Stimulated activated CD8-positive, alpha-beta memory T cell treated with anti-CD3 and anti-CD28 coated beads, Interleukin-4, amount 100 ng/mL, for 1 hour (primary cell): ENCODE results near the gene SCEL.
"Not testable (repeated sequence)": the region's sequence is repeated elsewhere in the genome, so short reads cannot be mapped to it uniquely, and the experiment has no call there.

Experiments used
- DNase-seq, 2 donors: peaks; one replicate each; pipeline ENCODE4 v3.0.0-alpha.2; 2020; ENCODE audit warnings: low read depth in 2 of 2, low spot score in 1 of 2

SCEL gene

DNA sequence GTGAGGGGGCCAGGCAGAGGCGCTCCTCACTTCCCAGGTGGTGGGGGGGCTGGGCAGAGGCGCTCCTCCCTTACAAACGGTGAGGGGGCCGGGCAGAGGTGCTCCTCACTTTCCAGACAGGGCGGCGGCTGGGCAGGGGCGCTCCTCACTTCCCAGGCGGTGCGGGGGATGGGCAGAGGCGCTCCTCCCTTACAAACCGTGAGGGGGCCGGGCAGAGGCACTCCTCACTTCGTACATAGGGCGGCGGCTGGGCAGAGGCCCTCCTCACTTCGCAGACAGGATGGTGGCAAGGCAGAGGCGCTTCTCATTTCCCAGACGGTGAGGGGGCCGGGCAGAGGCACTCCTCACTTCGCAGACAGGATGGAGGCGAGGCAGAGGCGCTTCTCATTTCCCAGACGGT is 124.5 kb downstream of the SCEL start:
- not testable (repeated sequence) for DNase-seq

DNA sequence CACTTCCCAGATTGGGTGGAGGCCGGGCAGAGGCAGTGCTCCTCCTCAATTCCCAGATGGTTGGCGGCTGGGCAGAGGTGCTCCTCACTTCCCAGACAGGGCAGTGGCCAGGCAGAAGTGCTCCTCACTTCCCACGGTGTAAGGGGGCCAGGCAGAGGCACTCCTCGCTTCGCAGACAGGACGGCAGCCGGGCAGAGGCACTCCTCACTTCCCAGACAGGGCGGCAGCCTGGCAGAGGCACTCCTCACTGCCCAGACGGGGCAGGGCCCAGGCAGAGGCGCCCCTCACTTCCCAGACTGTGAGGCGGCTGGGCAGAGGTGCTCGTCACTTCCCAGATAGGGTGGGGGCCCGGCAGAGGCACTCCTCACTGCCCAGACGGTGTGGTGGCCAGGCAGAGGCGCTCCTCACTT is 125.3 kb downstream of the SCEL start:
- no peak for DNase-seq

DNA sequence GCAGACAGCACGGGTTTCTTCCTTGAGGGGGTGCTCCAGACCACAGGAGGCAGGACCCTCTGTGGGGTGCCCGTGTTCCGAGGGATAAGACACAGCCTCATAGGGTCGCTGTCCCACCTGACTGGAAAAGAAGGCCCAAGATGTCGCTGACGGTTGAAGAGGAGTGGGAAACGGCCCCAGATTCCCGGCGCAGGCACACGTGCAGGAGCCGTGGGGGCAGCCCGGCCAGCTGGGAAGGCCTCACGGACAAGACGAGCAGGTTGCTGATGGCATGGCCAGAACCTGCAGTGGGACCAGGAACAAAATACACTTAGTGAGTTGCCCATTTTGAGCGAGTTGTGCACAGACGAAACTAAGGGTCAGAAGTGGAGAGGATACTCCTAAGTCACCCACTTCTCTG is 126.8 kb downstream of the SCEL start:
- not testable (repeated sequence) for DNase-seq

DNA sequence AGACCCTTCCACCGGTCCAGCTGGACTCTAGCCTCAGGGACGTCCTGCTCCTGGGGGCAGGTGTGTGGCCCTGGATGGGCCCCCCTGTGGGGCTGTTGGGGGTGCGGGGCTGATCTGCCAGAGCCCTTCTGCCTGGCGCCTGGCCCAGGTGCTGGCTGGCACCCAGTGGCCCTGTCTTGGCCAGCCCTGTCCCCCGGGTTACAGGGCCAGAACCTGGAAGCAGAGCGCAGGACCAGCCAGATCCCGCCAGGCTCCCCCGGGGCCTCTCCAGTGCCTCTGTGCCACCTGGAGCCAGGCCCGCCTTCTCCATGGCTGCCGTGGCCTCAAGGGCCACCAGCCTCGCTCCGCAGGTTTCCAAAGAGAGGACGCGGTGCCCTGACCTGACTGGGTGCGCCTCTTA is 127.3 kb downstream of the SCEL start:
- not testable (repeated sequence) for DNase-seq

DNA sequence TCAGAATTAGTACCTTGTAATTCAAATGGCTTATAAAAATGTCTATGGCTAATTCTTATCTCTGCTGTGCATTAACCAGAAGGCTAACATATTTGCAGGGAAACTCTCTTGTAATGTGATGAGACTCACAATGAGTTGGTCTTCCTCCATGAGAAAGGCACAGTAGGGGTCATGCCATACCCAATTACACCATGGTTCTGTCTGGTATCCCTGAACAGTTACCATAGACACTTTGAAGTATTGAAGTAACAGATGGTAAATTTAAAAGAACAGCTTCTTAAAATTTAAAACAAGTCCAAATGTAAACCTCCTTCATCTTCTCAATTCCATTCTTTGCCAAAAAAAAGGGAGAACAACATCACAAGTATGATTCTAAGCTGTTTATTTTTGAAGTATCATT is 139.3 kb downstream of the SCEL start:
- DNase-seq: no peak

DNA sequence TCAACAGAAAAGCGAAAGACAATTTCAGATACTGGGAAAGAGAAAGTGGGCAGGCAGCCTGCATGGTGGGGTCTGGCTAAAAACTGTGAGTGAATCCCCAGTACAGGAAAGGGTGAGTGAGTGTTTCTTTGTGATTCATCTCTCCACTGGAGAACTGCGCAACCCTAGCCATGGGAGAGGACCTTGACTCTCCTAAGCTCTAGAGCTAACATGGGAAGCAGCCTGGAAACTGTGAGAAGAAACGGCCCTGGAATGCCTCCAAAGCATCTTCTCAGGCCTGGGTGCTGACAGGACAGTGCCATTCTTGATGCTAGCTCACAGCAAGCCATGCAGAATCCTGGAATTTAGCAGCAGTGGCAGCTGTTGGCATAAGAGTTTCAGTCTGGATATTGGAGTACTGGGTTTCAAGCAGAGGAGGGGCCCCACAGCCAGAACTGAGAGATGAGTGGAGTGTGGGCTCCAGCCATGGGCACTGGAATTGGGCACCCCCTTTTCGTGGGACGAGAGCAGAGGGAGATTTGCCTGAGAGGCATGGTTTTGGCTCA is 143.3 kb downstream of the SCEL start:
- DNase-seq: no peak

DNA sequence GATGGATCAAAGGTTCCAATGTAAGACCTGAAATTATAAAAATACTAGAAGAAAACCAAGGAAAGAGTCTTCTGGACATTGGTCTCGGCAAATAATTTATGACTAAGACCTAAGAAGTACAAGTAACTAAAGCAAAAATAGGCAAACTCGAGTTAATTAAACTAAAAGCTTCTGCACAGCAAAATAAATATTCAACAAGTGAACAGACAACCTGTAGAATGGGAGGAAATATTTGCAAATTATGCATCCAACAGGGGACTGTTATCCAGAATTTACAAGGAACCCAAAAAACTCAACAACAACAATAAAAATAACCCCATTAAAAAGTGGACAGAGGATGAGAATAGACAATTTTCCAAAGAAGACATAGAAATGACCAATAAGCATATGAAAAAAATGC is 152.3 kb downstream of the SCEL start:
- DNase-seq: no peak

DNA sequence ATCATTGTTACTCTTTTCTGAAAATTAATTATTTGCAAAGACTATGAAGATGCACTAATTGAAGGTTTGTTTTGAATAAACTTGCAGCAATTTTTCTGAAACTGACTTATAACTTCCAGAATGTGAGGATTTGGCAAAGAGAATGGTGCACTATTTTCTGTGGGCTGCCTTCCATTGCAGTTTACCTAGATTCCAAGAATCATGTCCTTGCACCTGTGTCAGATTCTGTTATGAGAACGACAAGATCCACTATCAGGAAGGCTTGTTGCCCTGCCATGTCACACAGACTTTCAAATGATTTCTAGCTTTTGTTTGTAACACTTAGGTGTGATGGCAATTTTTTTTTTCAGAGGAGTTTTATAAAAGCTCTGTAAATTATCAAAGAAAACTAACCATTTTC is 156.4 kb downstream of the SCEL start:
- no peak for DNase-seq

DNA sequence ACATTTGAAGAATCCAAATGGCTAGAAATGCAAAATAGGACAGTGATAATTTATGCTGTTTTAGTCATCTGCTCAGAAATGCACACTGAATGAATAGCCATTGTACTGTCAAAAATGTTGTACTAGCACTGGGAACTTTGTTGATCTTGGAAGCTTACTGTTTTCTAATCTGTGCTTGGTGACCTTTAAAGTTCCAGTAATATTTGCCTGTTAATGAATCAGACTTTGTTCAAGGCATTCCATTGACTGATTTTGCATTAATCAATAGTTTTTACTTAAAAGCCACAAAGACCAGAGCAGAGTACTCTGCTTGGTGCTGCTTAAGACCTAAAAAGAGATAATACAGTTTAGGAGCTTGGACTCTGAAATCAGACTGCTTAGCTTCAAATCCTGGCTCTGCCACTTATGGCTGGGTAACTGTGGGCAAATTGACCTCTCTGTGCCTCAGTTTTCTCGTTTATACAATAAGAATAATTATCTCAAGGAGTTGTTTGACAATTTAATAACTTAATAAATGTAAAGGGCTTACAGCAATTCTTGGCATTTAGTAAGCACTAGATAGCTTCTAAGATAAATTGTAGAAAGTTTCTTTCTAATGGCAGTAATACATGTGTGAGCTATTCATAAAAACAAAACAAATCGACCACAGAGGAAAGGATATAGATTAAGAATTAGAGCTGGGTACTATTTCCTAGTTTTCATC is 157.4 kb downstream of the SCEL start:
- DNase-seq: no peak

DNA sequence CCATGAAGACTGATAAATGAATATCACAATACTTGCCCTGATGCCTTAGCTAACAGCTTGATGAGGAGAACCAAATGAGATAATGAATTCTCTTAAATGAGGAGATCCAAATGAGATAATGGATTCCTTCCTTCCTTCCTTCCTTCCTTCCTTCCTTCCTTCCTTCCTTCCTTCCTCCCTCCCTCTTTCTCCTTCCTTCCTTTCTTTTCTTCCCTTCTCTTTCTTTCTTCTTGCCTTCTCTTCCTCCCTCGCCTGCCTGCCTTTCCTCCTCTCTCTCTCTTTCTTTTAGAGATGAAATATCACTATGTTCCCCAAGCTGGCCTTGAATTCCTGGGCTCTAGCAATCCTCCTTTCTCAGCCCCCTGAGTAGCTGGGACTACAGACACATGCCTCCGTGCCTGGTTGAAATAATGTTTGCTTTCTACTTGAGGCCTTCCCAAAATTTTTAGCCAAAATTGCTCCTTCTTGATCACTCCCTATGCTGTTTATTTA is 158.0 kb downstream of the SCEL start:
- no peak for DNase-seq
